Activated naive CD8-positive, alpha-beta T cell treated with anti-CD3 and anti-CD28 coated beads, Interleukin-2, amount 10 ng/mL, durations not matched to agents 7 days and 5 days (primary cell): ENCODE data around the gene ARMS2. TPM values are rescaled to one million over a fixed set of nuclear protein-coding genes. Genes with fewer than 3 reads are reported as not detected.

Experiments
- ATAC-seq: fragments of 150-1000 bp; cut with Tn5 transposase; one replicate; pipeline ENCODE4 v1.10.0; 2021; ENCODE audit warnings: low read depth, moderate library complexity
- POLR2A ChIA-PET: fragments of 350-600 bp; sonication (Branson Sonifier 250); formaldehyde crosslinking; loops from one replicate; lab custom pipeline; 2021; ENCODE audit warnings: antibody characterized with exemption; lab: Charles Lee
- DNase-seq: peaks from one replicate; pipeline ENCODE4 v3.0.0; 2021
- H3K27ac Mint-ChIP-seq: one replicate; pipeline ENCODE4 v1.8.0; 2022; ENCODE audit warnings: mild to moderate bottlenecking, mixed read lengths
- H3K27me3 Mint-ChIP-seq: one replicate; pipeline ENCODE4 v1.8.0; 2022; ENCODE audit warnings: mild to moderate bottlenecking, moderate library complexity, mixed read lengths
- H3K36me3 Mint-ChIP-seq: one replicate; pipeline ENCODE4 v1.8.0; 2021; ENCODE audit warnings: mild to moderate bottlenecking, mixed read lengths
- H3K4me1 Mint-ChIP-seq: one replicate; pipeline ENCODE4 v1.8.0; 2021; ENCODE audit warnings: mixed read lengths
- H3K4me3 Mint-ChIP-seq: one replicate; pipeline ENCODE4 v1.8.0; 2022; ENCODE audit warnings: mild to moderate bottlenecking, moderate library complexity, mixed read lengths
- H3K9me3 Mint-ChIP-seq: one replicate; pipeline ENCODE4 v1.8.0; 2021; ENCODE audit warnings: mixed read lengths
- total RNA-seq, 2 experiments: library from RNA; stranded (reverse); gene quantifications; one replicate each; pipeline ENCODE4 v1.2.3, GENCODE V29; 2021

ARMS2 gene
- total RNA-seq, 2 experiments from 2014 or later: not detected

DNA sequence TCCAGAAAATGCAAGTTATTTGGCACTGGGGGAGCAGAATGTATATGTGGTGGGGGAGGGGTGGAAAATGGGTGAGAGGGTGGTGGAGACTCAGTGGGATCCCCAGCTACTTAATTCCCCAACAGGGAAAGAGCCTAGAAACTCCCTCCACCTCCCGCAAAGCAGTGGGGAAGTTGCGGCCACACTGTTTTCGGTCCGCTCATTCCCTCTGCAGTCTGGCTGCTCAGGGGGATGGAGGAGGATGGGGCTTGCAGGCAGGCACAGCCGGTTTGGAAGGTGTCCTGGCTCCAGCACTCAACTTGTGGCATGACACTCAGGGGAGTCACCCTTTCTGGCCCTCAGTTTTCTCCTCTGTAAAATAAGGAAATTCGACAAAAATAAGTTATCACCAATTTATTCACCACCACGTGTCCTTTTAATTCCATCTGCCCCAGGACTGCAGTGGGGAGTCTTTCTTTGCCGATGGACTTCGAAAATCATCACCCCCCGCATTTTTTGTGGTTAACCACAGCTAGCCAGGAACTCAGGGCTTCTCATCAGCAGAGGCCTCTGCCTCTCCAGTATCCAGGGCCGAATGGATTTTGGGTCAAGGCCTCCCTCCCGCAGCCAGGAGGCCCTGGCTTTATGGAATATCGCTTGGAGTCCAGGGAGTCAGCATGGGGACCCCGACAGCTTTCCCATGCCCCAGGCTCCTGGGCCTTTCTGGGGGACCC lies 5.3 kb downstream of the ARMS2 start:
- POLR2A ChIA-PET: no interaction called here
- peaks cover 7% of the 10 kb centered on the region for H3K4me1 Mint-ChIP-seq
- no peaks in the 10 kb centered on the region for H3K9me3 Mint-ChIP-seq
- no peak for ATAC-seq
- H3K36me3 Mint-ChIP-seq: no peaks in the 10 kb centered on the region
- no peak overlapping the region for H3K4me3 Mint-ChIP-seq
- H3K27me3 Mint-ChIP-seq: peaks cover 77% of the 10 kb centered on the region
- H3K27ac Mint-ChIP-seq: no peak overlapping the region
- DNase-seq: no peak

DNA sequence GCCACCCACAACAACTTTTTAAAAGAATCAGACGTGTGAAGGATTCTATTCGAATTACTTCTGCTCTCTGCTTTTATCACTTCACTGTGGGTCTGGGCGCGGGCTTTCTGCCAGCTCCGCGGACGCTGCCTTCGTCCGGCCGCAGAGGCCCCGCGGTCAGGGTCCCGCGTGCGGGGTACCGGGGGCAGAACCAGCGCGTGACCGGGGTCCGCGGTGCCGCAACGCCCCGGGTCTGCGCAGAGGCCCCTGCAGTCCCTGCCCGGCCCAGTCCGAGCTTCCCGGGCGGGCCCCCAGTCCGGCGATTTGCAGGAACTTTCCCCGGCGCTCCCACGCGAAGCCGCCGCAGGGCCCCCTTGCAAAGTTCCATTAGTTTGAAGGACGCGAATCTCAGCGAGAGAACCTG lies 6.4 kb downstream of the ARMS2 start:
- H3K27ac Mint-ChIP-seq: no peak overlapping the region
- ATAC-seq (no peak), DNase-seq (no peak)
- H3K4me3 Mint-ChIP-seq: peak overlapping the region; percentile 30
- no peaks in the 10 kb centered on the region for H3K9me3 Mint-ChIP-seq
- H3K27me3 Mint-ChIP-seq: peaks cover 79% of the 10 kb centered on the region
- POLR2A ChIA-PET: no interaction called here
- H3K4me1 Mint-ChIP-seq: peaks cover 7% of the 10 kb centered on the region
- no peaks in the 10 kb centered on the region for H3K36me3 Mint-ChIP-seq

DNA sequence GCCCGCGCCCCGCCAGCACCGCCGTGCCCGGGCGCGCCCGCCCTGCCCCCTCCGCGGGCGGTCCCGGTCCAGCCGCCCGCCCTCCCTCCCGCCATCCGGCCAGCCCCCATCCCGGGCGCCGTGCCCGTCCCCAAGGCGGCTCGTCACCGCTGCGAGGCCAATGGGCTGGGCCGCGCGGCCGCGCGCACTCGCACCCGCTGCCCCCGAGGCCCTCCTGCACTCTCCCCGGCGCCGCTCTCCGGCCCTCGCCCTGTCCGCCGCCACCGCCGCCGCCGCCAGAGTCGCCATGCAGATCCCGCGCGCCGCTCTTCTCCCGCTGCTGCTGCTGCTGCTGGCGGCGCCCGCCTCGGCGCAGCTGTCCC lies 6.9 kb downstream of the ARMS2 start, which contains the start of gene HTRA1:
TSS of gene HTRA1 (plus strand) at position 187 of the 362 bp plus-strand sequence. CDS start at position 287, 100 bp downstream.
- Mint-ChIP-seq H3K4me1 (peaks cover 7% of the 10 kb centered on the region), H3K27me3 (peaks cover 82% of the 10 kb centered on the region), H3K4me3 (peak within 1 kb of the TSS; percentile 78), H3K9me3 (no peaks in the 10 kb centered on the region), H3K36me3 (no peaks in the 10 kb centered on the region), H3K27ac (no peak within 1 kb of the TSS)
- POLR2A ChIA-PET: no interaction called here
- DNase-seq (peak; percentile 42), ATAC-seq (no peak)

DNA sequence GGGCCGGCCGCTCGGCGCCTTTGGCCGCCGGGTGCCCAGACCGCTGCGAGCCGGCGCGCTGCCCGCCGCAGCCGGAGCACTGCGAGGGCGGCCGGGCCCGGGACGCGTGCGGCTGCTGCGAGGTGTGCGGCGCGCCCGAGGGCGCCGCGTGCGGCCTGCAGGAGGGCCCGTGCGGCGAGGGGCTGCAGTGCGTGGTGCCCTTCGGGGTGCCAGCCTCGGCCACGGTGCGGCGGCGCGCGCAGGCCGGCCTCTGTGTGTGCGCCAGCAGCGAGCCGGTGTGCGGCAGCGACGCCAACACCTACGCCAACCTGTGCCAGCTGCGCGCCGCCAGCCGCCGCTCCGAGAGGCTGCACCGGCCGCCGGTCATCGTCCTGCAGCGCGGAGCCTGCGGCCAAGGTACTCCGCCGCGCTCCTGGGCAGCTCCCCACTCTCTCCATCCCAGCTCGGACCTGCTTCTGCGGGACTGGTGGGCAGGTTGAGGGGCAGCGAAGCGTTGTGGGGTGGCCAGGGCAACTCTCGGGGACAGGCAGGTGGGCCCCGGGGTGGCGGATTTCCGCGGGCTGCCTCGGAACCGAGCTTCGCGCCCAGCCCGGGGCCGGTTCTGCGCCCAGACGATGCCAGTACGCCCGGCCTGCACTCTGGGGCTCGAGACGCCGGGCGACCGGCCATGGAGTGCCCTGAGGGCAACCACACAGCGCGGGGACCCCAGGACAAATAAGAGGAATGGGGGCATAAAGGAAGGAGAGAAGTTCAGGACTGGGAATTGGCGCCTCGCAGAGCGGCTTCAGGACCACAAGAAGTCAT lies 7.5 kb downstream of the ARMS2 start:
- peaks cover 83% of the 10 kb centered on the region for H3K27me3 Mint-ChIP-seq
- H3K27ac Mint-ChIP-seq: no peak overlapping the region
- DNase-seq (peak; percentile 37), ATAC-seq (peak; percentile 38)
- POLR2A ChIA-PET: no interaction called here
- peaks cover 7% of the 10 kb centered on the region for H3K4me1 Mint-ChIP-seq
- H3K9me3 Mint-ChIP-seq: no peaks in the 10 kb centered on the region
- no peaks in the 10 kb centered on the region for H3K36me3 Mint-ChIP-seq
- peak overlapping the region; percentile 78 for H3K4me3 Mint-ChIP-seq

DNA sequence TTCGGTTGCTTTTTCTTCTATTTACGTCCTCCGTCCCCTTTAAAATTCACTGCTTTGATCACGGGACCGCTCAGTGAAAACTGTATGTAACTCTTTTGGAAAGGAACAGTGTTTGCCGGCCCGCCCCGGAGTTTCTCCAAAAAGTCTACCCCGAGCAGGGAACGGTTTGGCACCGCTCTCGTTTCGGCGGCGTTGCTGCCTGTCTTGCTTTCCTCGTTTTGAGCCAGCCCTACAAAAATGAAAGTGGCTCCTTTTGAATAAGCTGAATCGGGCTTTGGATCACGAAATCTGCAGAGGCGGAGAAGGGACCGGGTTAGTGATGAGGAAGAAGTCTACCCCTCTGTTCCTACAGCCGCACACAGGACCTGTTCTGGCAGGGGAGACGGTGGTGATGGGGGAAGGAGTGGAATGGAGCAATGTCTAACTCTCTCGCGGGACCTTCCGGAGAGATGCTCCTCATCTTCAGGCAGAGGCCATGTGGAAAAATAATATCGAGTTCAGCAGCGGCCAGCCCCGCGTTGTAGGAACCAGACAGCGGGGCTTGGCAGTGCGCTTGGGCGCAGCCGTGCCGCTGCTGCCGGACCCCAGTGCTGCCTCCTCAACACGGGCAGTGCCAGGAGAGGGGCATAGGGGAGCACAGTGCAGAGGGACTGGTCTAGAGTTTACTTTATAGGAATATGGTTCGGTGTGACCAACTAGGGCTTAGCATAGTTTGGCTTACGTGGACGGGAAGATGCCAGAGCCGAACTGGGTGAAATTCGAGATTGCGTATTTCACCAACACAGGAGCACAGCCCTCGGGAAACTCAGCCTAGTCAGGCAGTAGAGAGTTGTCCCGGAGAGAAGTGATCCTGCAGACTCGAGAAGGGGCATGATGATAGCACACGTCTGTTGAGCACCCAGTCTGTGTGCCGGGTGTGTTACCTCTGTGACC lies 8.3 kb downstream of the ARMS2 start:
- H3K36me3 Mint-ChIP-seq: no peaks in the 10 kb centered on the region
- H3K27me3 Mint-ChIP-seq: peaks cover 81% of the 10 kb centered on the region
- H3K27ac Mint-ChIP-seq: no peak overlapping the region
- peak overlapping the region; percentile 78 for H3K4me3 Mint-ChIP-seq
- POLR2A ChIA-PET: no interaction called here
- peaks cover 7% of the 10 kb centered on the region for H3K4me1 Mint-ChIP-seq
- DNase-seq (no peak), ATAC-seq (no peak)
- no peaks in the 10 kb centered on the region for H3K9me3 Mint-ChIP-seq

DNA sequence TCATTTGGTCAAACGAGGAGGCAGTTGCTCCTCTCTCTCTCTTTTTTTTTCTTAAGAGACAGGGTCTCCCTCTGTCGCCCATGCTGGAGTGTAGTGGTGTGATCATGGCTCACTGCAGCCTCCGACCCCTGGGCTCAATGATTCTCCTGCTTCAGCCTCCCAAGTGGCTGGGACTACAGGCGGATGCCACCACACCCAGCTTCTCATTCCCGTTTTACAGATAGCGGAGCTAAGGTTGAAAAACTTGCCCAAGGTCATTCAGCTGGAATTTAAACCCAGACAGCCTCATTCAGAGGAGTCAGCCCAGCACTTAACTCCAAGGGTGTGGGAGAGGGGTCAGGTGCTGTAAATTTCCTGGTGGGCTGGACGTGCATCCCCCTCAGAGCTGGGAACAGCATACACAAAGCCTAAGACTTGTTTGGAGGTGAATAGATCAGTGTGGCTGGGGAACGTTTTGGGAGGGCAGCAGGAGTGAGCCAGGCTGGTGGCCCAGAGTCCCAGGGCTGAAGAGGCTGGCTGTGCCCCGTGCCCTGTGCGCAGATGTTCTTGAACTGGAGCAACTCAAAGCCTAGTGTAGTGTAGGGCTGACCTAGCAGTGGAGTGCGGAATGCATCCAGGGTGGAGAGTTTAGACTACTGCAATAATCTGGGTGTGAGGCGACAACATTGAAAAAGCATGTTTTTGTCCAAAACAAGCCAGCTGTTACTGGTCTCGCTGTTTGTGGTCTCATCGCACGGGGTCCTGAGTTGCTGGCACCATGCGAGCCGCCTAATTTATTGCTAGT lies 9.2 kb downstream of the ARMS2 start:
- POLR2A ChIA-PET: no interaction called here
- Mint-ChIP-seq H3K4me1 (peaks cover 7% of the 10 kb centered on the region), H3K27me3 (peaks cover 73% of the 10 kb centered on the region), H3K36me3 (no peaks in the 10 kb centered on the region), H3K27ac (no peak overlapping the region), H3K4me3 (no peak overlapping the region), H3K9me3 (no peaks in the 10 kb centered on the region)
- ATAC-seq: no peak
- no peak for DNase-seq

DNA sequence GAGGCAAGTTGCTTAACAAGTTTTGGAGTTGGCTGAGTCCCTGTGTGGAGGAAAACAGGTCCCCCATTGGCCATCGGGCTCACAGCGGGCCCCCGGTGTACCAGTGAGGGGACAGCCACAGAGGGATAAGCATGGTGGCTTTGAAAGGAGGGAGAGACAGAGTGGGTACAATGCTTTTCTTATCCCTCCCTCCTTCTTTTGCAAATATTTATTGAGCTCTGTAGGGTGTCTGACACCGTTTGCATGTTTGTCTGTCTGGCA lies 9.7 kb downstream of the ARMS2 start:
- no peaks in the 10 kb centered on the region for H3K36me3 Mint-ChIP-seq
- POLR2A ChIA-PET: no interaction called here
- H3K27me3 Mint-ChIP-seq: peaks cover 69% of the 10 kb centered on the region
- no peak overlapping the region for H3K27ac Mint-ChIP-seq
- peaks cover 7% of the 10 kb centered on the region for H3K4me1 Mint-ChIP-seq
- DNase-seq (no peak), ATAC-seq (no peak)
- no peaks in the 10 kb centered on the region for H3K9me3 Mint-ChIP-seq
- H3K4me3 Mint-ChIP-seq: no peak overlapping the region

DNA sequence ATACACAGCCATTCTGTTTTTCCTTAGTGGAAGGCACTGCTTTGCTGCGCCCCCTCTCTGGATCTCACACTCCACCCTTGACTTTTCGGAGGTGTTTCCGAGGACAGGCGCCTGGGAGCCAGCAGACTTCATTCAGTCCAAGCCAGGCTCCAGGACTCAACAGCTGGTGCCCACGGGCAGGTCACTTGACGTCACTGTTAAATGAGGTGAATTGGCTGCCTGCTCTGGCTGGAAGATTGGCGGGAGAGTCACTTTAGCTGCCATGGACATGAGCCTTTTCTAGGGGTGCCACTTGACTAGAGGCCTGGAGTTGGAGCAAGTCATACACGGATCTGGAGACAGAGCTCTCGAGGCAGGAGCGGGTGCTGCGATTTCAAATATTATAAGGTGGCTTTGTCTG lies 10.1 kb downstream of the ARMS2 start:
- no peaks in the 10 kb centered on the region for H3K36me3 Mint-ChIP-seq
- H3K9me3 Mint-ChIP-seq: no peaks in the 10 kb centered on the region
- H3K27me3 Mint-ChIP-seq: peaks cover 66% of the 10 kb centered on the region
- no peak overlapping the region for H3K27ac Mint-ChIP-seq
- H3K4me3 Mint-ChIP-seq: no peak overlapping the region
- POLR2A ChIA-PET: no interaction called here
- DNase-seq: no peak
- no peak for ATAC-seq
- H3K4me1 Mint-ChIP-seq: peaks cover 7% of the 10 kb centered on the region

DNA sequence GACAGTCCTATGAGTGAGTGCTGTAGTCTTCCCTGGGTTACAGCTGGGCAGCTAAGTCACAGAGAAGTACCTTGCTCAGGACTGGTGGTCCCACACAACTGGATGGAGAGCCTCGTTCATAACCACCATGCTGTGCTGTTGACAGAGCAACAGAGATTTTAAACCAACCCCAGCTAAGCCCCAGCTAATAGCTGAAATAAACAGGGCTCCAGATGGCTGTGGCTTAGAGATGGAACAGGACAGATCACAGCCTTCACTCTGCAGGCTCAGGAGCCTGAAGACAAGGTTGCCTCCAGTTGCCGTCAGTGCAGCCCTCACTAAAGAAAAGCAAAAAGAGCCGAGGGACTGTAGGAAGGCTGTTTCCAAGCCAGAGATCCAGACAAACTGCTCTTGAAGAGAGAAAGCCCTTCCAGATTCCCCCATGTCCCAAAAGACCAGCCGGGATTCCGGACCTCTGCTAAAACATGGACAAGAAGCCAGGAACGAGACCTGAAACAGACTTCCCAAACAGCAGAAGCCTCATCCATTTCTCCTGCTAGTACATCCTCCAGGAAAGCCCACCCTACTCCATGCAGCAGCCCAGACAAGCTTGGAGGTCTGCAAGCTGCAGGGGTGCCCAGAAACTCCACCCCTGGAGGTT lies 11.1 kb downstream of the ARMS2 start:
- Mint-ChIP-seq H3K27me3 (peaks cover 58% of the 10 kb centered on the region), H3K27ac (no peak overlapping the region), H3K4me3 (no peak overlapping the region), H3K9me3 (no peaks in the 10 kb centered on the region), H3K36me3 (no peaks in the 10 kb centered on the region), H3K4me1 (peaks cover 7% of the 10 kb centered on the region)
- no peak for DNase-seq
- POLR2A ChIA-PET: no interaction called here
- ATAC-seq: no peak

DNA sequence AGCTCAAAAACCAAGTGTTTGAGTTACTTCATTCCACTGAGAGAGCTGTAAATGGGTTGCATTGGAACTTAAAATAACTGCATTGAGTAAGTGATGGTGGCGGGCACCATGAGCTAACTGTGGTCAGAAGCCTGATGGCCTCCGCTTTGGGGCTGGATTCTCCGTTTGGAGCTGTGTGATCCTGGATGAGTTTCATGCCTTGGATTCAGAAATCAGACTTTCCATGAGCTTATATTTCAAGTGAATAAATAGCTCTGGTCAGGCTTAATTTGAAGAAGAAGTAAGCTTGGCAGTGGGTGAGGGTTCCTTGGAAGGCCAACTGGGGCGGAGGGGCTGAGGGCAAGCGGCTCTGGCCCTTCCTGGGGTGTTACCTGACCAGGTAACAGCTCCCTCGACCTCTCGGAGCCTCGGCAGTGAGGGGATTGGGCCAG lies 12.5 kb downstream of the ARMS2 start:
- H3K9me3 Mint-ChIP-seq: no peaks in the 10 kb centered on the region
- H3K27me3 Mint-ChIP-seq: peaks cover 61% of the 10 kb centered on the region
- H3K4me1 Mint-ChIP-seq: peaks cover 7% of the 10 kb centered on the region
- ATAC-seq: no peak
- POLR2A ChIA-PET: no interaction called here
- no peak overlapping the region for H3K27ac Mint-ChIP-seq
- no peak overlapping the region for H3K4me3 Mint-ChIP-seq
- DNase-seq: no peak
- no peaks in the 10 kb centered on the region for H3K36me3 Mint-ChIP-seq

DNA sequence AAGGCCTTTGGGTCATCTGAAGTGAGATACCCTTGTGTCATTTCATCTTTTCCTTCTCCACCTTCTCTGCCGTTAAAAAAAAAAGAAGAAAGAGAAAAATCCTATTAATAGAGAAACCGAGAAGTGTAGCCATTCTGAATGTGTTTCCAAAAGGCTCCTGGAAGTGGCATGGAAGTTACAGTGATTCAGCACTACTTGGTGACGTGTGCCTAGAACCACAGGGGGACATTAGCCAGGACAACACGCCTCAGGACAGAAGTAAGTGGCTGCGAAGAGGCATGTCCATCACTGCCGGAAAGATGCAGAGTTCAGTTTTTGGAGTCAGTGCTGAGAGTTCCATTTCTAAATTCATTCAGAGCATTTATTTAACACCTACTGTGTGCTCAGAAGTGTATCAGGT lies 13.2 kb downstream of the ARMS2 start:
- Mint-ChIP-seq H3K4me1 (peaks cover 3% of the 10 kb centered on the region), H3K36me3 (no peaks in the 10 kb centered on the region), H3K4me3 (no peak overlapping the region), H3K9me3 (no peaks in the 10 kb centered on the region), H3K27me3 (peaks cover 55% of the 10 kb centered on the region), H3K27ac (no peak overlapping the region)
- ATAC-seq (no peak), DNase-seq (no peak)
- POLR2A ChIA-PET: no interaction called here

DNA sequence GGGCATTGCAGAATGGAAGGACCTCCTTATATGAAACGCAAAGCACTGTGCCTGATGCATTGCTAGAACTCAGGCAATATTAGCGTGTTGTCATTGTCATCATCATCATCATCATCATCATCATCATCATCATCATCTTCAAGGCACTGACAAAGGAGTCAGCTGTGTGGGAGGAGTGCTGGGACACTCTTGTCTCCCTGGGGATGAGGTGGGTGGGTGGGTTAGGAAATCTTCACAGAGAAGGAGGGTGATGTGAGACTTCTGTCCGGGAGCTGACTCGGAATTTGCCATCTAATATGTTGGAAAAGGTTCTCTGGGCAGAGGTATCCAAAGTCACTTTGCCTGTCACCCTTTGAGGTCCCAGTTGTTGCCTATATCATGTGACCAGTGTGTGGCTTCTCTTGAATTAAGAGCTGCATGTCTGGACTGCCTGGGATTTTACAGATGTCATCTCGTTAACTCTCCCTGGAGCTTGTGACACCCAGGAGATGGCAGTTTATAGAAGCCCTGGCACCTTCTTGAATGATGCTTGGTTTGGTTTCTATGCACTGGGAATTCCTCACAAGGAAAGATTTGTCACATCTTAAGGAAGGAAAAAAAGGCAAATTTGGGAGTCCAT lies 14.0 kb downstream of the ARMS2 start:
- H3K27ac Mint-ChIP-seq: no peak overlapping the region
- H3K4me1 Mint-ChIP-seq: no peaks in the 10 kb centered on the region
- ATAC-seq (no peak), DNase-seq (no peak)
- no peaks in the 10 kb centered on the region for H3K36me3 Mint-ChIP-seq
- H3K9me3 Mint-ChIP-seq: no peaks in the 10 kb centered on the region
- H3K27me3 Mint-ChIP-seq: peaks cover 52% of the 10 kb centered on the region
- H3K4me3 Mint-ChIP-seq: no peak overlapping the region
- POLR2A ChIA-PET: no interaction called here
